Mucosa of descending colon (tissue), 3 donors: Measurements from ENCODE around the gene UNC13B. TPM values are rescaled to one million over a fixed set of nuclear protein-coding genes. Genes with fewer than 3 reads are reported as not detected.

Experiments used
- ATAC-seq: fragments of 200-7000 bp; cut with Tn5 transposase; one replicate; pipeline ENCODE4 v1.9.1; 2020; ENCODE audit warnings: mild to moderate bottlenecking, moderate library complexity
- DNase-seq, 3 donors: peaks; one replicate each; pipeline ENCODE4 v3.0.0-alpha.2; 2020
- H3K36me3 ChIP-seq: fragments of 200-600 bp; one replicate; pipeline ENCODE4 v1.8.0; 2021; ENCODE audit warnings: low read depth, mild to moderate bottlenecking
- H3K4me1 ChIP-seq: fragments of 200-600 bp; one replicate; pipeline ENCODE4 v1.8.0; 2021; ENCODE audit warnings: low read depth, mild to moderate bottlenecking
- H3K4me3 ChIP-seq: fragments of 200-600 bp; one replicate; pipeline ENCODE4 v1.8.0; 2021; ENCODE audit warnings: mild to moderate bottlenecking
- H3K9me3 ChIP-seq: fragments of 200-600 bp; one replicate; pipeline ENCODE4 v1.8.0; 2021; ENCODE audit warnings: mild to moderate bottlenecking
- intact Hi-C, 2 donors: fragments of 100-400 bp; cut with DNase I in 1 of 2; cut with micrococcal nuclease in 1 of 2; formaldehyde crosslinking; loops; one replicate each; pipeline versions ENCODE4 v1.11.0 to v1.11.1; 2022; cut with DNase I, micrococcal nuclease
- total RNA-seq, 3 donors: library from RNA; stranded (reverse); fragmentation: NEBNext Ultra II Directional in 2 of 3; extraction: Animal tissue kit (Norgen Biotek cat#: 25700) in 2 of 3; gene quantifications; one replicate each; pipeline versions ENCODE4 v1.2.1 to v1.2.4, GENCODE V29; 2021 to 2023
- TF ChIP-seq, protein P1 (sequence below): fragments of 200-600 bp; IDR thresholded peaks from one replicate; pipeline ENCODE4 v1.8.0; 2022; ENCODE audit warnings: antibody characterized with exemption, mild to moderate bottlenecking
- donor health status: DM: no; HTN: no; CAD: no; lungs with moderate emphysema.
- donor health status: DM: no; HTN: no; CAD: no.
- donor health status: DM: no; HTN: yes; CAD: no.

UNC13B gene
- total RNA-seq, 3 donors from 2014 or later: 42.9 to 68.2 (median 50.9) TPM

DNA sequence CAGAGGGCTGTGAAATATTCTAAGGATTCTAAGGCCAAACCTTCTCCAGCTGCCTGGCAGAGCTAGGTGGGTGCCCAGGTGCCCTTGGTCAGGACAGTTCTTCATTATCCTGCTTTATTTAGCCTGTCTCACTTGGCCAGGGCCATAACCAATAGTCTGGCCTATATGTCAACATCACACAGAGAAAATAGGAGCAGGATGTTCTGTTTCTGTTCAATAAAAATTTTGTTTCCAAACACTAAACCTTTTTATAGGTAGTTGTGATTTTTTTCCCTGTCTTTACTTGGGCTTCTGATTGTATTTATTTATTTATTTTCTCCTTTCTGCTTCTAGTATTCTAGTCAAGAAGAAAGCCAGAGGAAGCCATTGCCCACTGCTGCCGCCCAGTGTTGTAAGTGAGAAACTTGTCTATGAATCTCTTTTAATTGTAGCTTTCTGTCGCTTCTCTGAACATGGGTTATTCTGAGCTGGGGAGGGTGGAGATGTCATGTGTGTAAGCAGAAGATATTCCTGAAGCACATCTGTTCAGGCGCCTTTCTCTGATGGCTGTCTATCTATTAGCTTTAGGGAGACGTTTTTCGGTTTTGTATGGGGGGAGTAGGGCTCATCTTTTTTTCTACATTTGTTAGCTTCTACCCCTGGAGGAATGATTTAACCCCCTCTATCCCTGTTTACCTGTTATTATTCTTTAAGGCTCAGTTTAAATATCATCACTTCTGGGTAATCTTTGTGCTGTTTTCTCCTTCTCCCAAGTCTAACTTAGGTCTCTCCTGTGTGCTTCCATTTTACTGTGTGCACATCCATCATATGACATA, 97.1 kb downstream of the UNC13B start:
- H3K4me1 ChIP-seq: peaks cover 14% of the 10 kb centered on the region
- ATAC-seq: peak; percentile 88
- intact Hi-C loops: loop anchor here (5.0 kb wide), 1 partner anchor 142 kb away; the partner anchor contains the start of gene ATOSB (in 2 of the 2)

DNA sequence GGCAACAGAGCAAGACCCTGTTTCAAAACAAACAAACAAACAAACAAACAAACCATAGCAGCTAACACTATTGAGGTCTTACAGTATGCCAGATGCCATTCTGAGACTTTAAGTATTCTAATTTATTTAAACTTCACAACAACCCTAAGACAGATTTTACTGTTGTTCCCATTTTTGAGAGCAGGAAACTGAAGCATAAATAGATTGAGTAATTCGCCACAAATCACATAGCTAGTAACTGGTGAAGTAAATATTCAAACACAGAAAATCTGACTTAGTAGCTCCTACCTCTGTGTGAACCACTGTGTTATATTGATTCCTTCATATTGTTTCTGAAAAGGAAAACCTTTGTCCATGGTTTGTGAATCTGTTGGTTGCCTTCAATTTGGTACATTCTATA, 98.4 kb downstream of the UNC13B start:
- H3K4me3 ChIP-seq: no peak overlapping the region
- intact Hi-C loops: no loop called here
- TF ChIP-seq, protein P1, sequence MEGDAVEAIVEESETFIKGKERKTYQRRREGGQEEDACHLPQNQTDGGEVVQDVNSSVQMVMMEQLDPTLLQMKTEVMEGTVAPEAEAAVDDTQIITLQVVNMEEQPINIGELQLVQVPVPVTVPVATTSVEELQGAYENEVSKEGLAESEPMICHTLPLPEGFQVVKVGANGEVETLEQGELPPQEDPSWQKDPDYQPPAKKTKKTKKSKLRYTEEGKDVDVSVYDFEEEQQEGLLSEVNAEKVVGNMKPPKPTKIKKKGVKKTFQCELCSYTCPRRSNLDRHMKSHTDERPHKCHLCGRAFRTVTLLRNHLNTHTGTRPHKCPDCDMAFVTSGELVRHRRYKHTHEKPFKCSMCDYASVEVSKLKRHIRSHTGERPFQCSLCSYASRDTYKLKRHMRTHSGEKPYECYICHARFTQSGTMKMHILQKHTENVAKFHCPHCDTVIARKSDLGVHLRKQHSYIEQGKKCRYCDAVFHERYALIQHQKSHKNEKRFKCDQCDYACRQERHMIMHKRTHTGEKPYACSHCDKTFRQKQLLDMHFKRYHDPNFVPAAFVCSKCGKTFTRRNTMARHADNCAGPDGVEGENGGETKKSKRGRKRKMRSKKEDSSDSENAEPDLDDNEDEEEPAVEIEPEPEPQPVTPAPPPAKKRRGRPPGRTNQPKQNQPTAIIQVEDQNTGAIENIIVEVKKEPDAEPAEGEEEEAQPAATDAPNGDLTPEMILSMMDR: no peak

More for the DNA sequence above, 97.1 kb downstream of the UNC13B start:
- Histone ChIP-seq H3K9me3 (no peaks in the 10 kb centered on the region), H3K36me3 (no peaks in the 10 kb centered on the region), H3K4me3 (no peak overlapping the region)
- TF ChIP-seq, protein P1: peak; percentile 40
- peak; percentile 64 to 83 (median 77) for DNase-seq

DNA sequence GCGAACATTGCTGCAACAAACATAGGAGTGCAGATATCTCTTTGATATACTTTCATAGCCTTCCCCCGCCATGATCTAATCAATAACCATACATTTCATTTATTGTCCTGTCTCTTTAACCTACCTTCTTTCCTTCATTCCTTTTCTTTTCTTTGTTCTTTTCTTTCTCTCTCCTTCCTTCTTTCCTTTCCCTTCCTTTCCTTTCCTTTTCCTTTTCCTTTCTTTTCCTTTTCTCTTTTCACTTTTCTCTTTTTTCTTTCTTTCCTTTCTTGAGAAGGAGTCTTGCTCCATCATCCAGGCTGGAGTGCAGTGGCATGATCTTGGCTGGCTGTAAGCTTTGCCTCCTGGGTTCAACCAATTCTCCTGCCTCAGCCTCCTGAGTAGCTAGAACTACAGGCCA, 100.3 kb downstream of the UNC13B start:
- Histone ChIP-seq H3K4me1 (peaks cover 14% of the 10 kb centered on the region), H3K9me3 (no peaks in the 10 kb centered on the region), H3K36me3 (no peaks in the 10 kb centered on the region), H3K4me3 (no peak overlapping the region)
- TF ChIP-seq, protein P1: no peak
- intact Hi-C loops: no loop called here
- ATAC-seq: no peak
- DNase-seq: no peak

More for the DNA sequence above, 98.4 kb downstream of the UNC13B start:
- ATAC-seq (no peak), DNase-seq (no peak)
- Histone ChIP-seq H3K4me1 (peaks cover 14% of the 10 kb centered on the region), H3K36me3 (no peaks in the 10 kb centered on the region), H3K9me3 (no peaks in the 10 kb centered on the region)

DNA sequence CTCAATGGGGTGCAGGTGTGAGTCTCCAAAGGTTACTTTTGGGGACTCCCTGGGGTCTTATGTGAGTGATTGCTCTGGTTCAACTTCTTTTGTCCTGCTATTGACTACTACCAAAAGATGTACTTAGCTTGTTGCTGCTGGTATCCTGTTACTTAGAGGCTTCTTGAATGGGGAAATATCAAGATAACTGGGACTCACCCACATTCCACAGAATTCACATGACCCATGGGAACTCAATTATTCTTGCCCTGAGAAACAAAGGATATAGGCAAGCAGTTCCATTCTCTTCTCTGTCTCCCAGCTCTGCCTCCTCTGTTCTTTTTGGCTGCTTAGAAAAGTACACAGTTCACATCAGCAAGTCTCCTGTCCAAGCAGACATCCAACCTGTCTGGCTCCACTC, 105.9 kb downstream of the UNC13B start:
- intact Hi-C loops: no loop called here
- TF ChIP-seq, protein P1: no peak
- Histone ChIP-seq H3K4me3 (no peak overlapping the region), H3K9me3 (no peaks in the 10 kb centered on the region), H3K4me1 (no peaks in the 10 kb centered on the region), H3K36me3 (no peaks in the 10 kb centered on the region)
- ATAC-seq (no peak), DNase-seq (no peak)

DNA sequence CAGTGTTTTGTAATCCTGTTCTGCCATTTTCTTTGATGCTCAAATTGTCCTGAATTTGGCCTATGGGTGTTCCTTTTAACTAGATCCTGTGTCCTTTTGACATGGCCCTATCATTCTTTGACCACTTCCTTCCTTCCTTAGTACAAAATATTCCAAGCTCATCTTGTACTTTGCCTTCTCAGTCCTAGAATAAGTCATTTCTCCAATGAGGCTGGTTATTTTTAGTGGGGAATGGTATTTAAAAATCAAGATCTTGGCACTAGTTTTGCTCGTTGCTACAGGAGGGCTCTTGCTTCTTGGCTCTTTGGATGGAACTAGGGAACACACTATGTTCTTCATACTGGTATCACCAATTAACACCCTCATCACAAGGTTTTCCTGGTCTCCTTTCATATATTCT, 108.1 kb downstream of the UNC13B start:
- Histone ChIP-seq H3K4me1 (no peaks in the 10 kb centered on the region), H3K4me3 (no peak overlapping the region), H3K36me3 (no peaks in the 10 kb centered on the region), H3K9me3 (no peaks in the 10 kb centered on the region)
- DNase-seq (no peak), ATAC-seq (no peak)
- TF ChIP-seq, protein P1: no peak
- intact Hi-C loops: no loop called here
